ENCODE results near the gene VWA2. TPM values are rescaled to one million over a fixed set of nuclear protein-coding genes. Genes with fewer than 3 reads are reported as not detected.

Gene VWA2
- not detected for total RNA-seq

- no peaks in the 10 kb centered on the region for H3K9me3 Mint-ChIP-seq
- no peak within 1 kb of the TSS for H3K4me3 Mint-ChIP-seq
- H3K36me3 Mint-ChIP-seq (ENCODE audit: low read depth) = no peaks in the 10 kb centered on the region
- no peaks in the 10 kb centered on the region for H3K4me1 Mint-ChIP-seq
- peak; percentile 53 for ATAC-seq (replicated peaks)
- H3K27me3 Mint-ChIP-seq = peaks cover 51% of the 10 kb centered on the region
- H3K27ac Mint-ChIP-seq = no peak within 1 kb of the TSS
These were observed at the start of gene VWA2 for GRCh38 chr10:114239117-114239993. Gene VWA2 (plus strand): TSS chr10:114239254. CDS start chr10:114248714, 9,460 bp downstream.

GRCh38 chr10:114189700-114190099 lies 49.4 kb upstream of the VWA2 start:
- Mint-ChIP-seq H3K27me3 (peaks cover 4% of the 10 kb centered on the region), H3K4me1 (no peaks in the 10 kb centered on the region), H3K36me3 (ENCODE audit: low read depth) (no peaks in the 10 kb centered on the region), H3K27ac (no peak overlapping the region), H3K4me3 (no peak overlapping the region), H3K9me3 (no peaks in the 10 kb centered on the region)
- no peak for ATAC-seq (replicated peaks)

GRCh38 chr10:114195079-114195478 lies 44.0 kb upstream of the VWA2 start:
- Mint-ChIP-seq H3K4me1 (no peaks in the 10 kb centered on the region), H3K27ac (no peak overlapping the region), H3K9me3 (no peaks in the 10 kb centered on the region), H3K36me3 (ENCODE audit: low read depth) (no peaks in the 10 kb centered on the region), H3K4me3 (no peak overlapping the region), H3K27me3 (peaks cover 24% of the 10 kb centered on the region)
- peak; percentile 61 for ATAC-seq (replicated peaks)

- Mint-ChIP-seq H3K4me1 (no peaks in the 10 kb centered on the region), H3K36me3 (ENCODE audit: low read depth) (no peaks in the 10 kb centered on the region), H3K27ac (no peak overlapping the region), H3K9me3 (no peaks in the 10 kb centered on the region), H3K4me3 (no peak overlapping the region), H3K27me3 (peaks cover 36% of the 10 kb centered on the region)
- no peak for ATAC-seq (replicated peaks)
These were observed 39.8 kb upstream of the VWA2 start for GRCh38 chr10:114199239-114199638.

- Mint-ChIP-seq H3K4me3 (no peak overlapping the region), H3K27ac (no peak overlapping the region), H3K9me3 (no peaks in the 10 kb centered on the region), H3K4me1 (no peaks in the 10 kb centered on the region), H3K36me3 (ENCODE audit: low read depth) (no peaks in the 10 kb centered on the region), H3K27me3 (peaks cover 24% of the 10 kb centered on the region)
- no peak for ATAC-seq (replicated peaks)
These were observed 36.2 kb upstream of the VWA2 start for GRCh38 chr10:114202812-114203211.

GRCh38 chr10:114206902-114207301 lies 32.2 kb upstream of the VWA2 start:
- Mint-ChIP-seq H3K4me1 (no peaks in the 10 kb centered on the region), H3K9me3 (no peaks in the 10 kb centered on the region), H3K4me3 (no peak overlapping the region), H3K27me3 (peaks cover 14% of the 10 kb centered on the region), H3K27ac (no peak overlapping the region), H3K36me3 (ENCODE audit: low read depth) (no peaks in the 10 kb centered on the region)
- no peak for ATAC-seq (replicated peaks)

- no peaks in the 10 kb centered on the region for H3K4me1 Mint-ChIP-seq
- H3K36me3 Mint-ChIP-seq (ENCODE audit: low read depth) = no peaks in the 10 kb centered on the region
- no peak overlapping the region for H3K27ac Mint-ChIP-seq
- no peak for ATAC-seq (replicated peaks)
- no peak overlapping the region for H3K4me3 Mint-ChIP-seq
- H3K27me3 Mint-ChIP-seq = peaks cover 13% of the 10 kb centered on the region
- no peaks in the 10 kb centered on the region for H3K9me3 Mint-ChIP-seq
These were observed 31.7 kb upstream of the VWA2 start for GRCh38 chr10:114207349-114207748.

GRCh38 chr10:114208351-114208750 lies 30.7 kb upstream of the VWA2 start:
- Mint-ChIP-seq H3K36me3 (ENCODE audit: low read depth) (no peaks in the 10 kb centered on the region), H3K27ac (no peak overlapping the region), H3K27me3 (peaks cover 13% of the 10 kb centered on the region), H3K4me3 (no peak overlapping the region), H3K9me3 (no peaks in the 10 kb centered on the region), H3K4me1 (no peaks in the 10 kb centered on the region)
- ATAC-seq (replicated peaks) = no peak

GRCh38 chr10:114212153-114212552 lies 26.9 kb upstream of the VWA2 start:
- no peaks in the 10 kb centered on the region for H3K9me3 Mint-ChIP-seq

GRCh38 chr10:114215033-114215432 lies 24.0 kb upstream of the VWA2 start:
- Mint-ChIP-seq H3K27ac (no peak overlapping the region), H3K4me1 (no peaks in the 10 kb centered on the region), H3K36me3 (ENCODE audit: low read depth) (no peaks in the 10 kb centered on the region), H3K27me3 (peaks cover 13% of the 10 kb centered on the region), H3K4me3 (no peak overlapping the region), H3K9me3 (no peaks in the 10 kb centered on the region)
- no peak for ATAC-seq (replicated peaks)

More at GRCh38 chr10:114212153-114212552, 26.9 kb upstream of the VWA2 start:
- no peaks in the 10 kb centered on the region for H3K4me1 Mint-ChIP-seq
- H3K27ac Mint-ChIP-seq = no peak overlapping the region
- no peak for ATAC-seq (replicated peaks)
- peaks cover 7% of the 10 kb centered on the region for H3K27me3 Mint-ChIP-seq
- no peaks in the 10 kb centered on the region for H3K36me3 Mint-ChIP-seq (ENCODE audit: low read depth)
- H3K4me3 Mint-ChIP-seq = no peak overlapping the region

- Mint-ChIP-seq H3K27ac (no peak overlapping the region), H3K9me3 (no peaks in the 10 kb centered on the region), H3K36me3 (ENCODE audit: low read depth) (no peaks in the 10 kb centered on the region), H3K4me3 (no peak overlapping the region), H3K27me3 (peaks cover 22% of the 10 kb centered on the region), H3K4me1 (no peaks in the 10 kb centered on the region)
- no peak for ATAC-seq (replicated peaks)
These were observed 18.8 kb upstream of the VWA2 start for GRCh38 chr10:114220281-114220680.

GRCh38 chr10:114221235-114221634 lies 17.8 kb upstream of the VWA2 start:
- Mint-ChIP-seq H3K4me1 (no peaks in the 10 kb centered on the region), H3K4me3 (no peak overlapping the region), H3K9me3 (no peaks in the 10 kb centered on the region), H3K27me3 (peaks cover 22% of the 10 kb centered on the region), H3K27ac (no peak overlapping the region), H3K36me3 (ENCODE audit: low read depth) (no peaks in the 10 kb centered on the region)
- no peak for ATAC-seq (replicated peaks)

- Mint-ChIP-seq H3K27ac (no peak overlapping the region), H3K4me3 (no peak overlapping the region), H3K27me3 (peaks cover 28% of the 10 kb centered on the region), H3K36me3 (ENCODE audit: low read depth) (no peaks in the 10 kb centered on the region), H3K9me3 (no peaks in the 10 kb centered on the region), H3K4me1 (no peaks in the 10 kb centered on the region)
- no peak for ATAC-seq (replicated peaks)
These were observed 16.0 kb upstream of the VWA2 start for GRCh38 chr10:114223066-114223465.

- no peak overlapping the region for H3K4me3 Mint-ChIP-seq
- no peaks in the 10 kb centered on the region for H3K36me3 Mint-ChIP-seq (ENCODE audit: low read depth)
- peaks cover 36% of the 10 kb centered on the region for H3K27me3 Mint-ChIP-seq
- H3K4me1 Mint-ChIP-seq = no peaks in the 10 kb centered on the region
- no peak for ATAC-seq (replicated peaks)
- no peaks in the 10 kb centered on the region for H3K9me3 Mint-ChIP-seq
- no peak overlapping the region for H3K27ac Mint-ChIP-seq
These were observed 10.9 kb upstream of the VWA2 start for GRCh38 chr10:114228156-114228555.

- peaks cover 35% of the 10 kb centered on the region for H3K27me3 Mint-ChIP-seq
- H3K4me1 Mint-ChIP-seq = no peaks in the 10 kb centered on the region
- H3K4me3 Mint-ChIP-seq = no peak overlapping the region
- no peak for ATAC-seq (replicated peaks)
- no peak overlapping the region for H3K27ac Mint-ChIP-seq
- H3K9me3 Mint-ChIP-seq = no peaks in the 10 kb centered on the region
- H3K36me3 Mint-ChIP-seq (ENCODE audit: low read depth) = no peaks in the 10 kb centered on the region
These were observed 6.4 kb upstream of the VWA2 start for GRCh38 chr10:114232561-114233176.
